Measurements from ENCODE around the gene LOXL1. TPM values are rescaled to one million over a fixed set of nuclear protein-coding genes. Genes with fewer than 3 reads are reported as not detected.
"Not testable (repeated sequence)": the region's sequence is repeated elsewhere in the genome, so short reads cannot be mapped to it uniquely, and the experiment has no call there.

LOXL1 gene
- total RNA-seq, 1 donor from 2014 or later: 5.8 TPM

DNA sequence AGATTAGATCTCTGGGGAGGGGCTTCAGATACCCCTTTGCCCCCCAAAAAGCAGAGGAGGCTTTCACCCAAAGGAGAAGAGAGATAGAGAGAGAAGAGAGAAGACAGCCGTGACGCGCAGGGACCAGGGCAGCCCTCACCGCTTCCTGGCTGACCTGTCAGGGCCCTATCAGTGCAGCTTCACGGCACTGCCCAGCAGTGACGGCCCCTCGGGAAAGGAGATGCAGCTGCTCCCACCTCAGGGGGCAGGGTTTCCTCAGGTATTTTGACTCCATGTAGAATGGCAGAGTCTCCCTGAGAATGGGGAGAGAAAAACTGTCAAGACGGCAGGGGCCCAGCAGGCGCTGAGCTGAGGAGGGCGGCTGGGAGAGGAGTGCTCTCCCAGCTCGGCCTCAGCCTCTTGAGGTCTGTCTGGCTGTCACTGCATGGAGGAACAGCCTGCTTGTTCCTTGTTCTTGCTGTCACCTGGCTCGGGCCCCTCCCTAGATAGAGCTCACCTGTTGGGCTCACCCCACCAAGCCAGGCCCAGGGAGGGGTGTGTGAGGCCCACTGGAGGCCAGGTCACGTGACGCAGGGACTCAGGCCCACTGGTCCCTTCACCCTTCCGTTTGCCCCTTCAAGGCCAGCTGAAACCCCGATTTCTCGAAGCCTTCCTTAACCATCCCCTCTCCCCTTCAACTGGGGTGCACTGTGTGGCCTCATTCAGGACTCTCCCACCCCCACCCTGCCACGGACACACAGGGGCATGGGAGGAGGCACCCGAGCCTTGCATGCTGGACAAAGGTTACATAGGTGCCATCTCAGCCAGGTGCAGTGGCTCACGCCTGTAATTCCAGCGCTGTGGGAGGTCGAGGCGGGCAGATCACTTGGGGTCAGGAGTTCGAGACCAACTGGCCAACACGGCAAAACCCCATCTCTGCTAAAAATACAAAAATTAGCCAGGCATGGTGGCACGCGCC, 28.2 kb downstream of the LOXL1 start:
- ATAC-seq: no peak

- no peak for ATAC-seq
Measured at GRCh38 chr15:73955326-73955725, 29.1 kb downstream of the LOXL1 start.

GRCh38 chr15:73955861-73956742, 29.8 kb downstream of the LOXL1 start:
- no peak for ATAC-seq

DNA sequence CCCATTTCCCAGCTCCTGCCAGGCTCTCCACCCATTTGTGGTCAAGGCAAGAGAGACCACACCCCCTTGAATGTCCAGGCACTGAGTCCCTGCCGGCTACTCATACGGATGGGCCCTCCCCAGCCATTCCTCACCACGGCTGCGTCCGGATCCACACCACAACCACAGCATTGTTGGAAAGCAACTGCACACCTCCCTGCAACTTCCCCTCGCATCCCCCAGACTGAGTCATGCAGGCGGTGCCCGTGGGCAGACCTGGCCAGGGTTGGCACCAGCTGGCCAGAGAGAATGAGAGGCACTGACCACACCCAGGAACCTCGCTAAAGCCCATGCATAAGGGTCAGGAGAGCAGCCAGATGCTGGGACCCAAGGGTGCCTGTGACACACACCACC, 30.5 kb downstream of the LOXL1 start:
- ATAC-seq: peak; percentile 63

DNA sequence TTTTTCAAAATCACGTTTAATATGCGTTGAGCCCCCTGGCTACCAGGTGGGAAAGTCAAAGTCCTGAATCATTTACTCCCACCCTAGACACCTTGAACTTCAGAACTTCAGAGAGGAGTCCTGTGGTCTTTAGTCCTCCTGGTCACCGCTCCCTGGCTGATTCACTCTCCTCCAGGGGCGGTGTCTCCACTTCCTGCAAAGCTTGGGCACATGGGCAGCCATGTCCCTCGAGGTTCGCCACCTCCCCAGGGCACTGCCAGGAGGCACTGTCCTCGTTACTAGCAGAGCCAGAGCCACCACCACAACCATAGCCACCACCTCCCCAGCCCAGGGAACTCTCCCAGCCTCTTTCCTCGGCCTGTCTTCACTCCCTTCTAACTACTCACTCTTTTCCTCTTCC, 31.0 kb downstream of the LOXL1 start:
- no peak for ATAC-seq

- ATAC-seq: no peak
Measured at GRCh38 chr15:73957785-73958184, 31.5 kb downstream of the LOXL1 start.

- no peak for ATAC-seq
Measured at GRCh38 chr15:73959012-73959581, 32.8 kb downstream of the LOXL1 start.

DNA sequence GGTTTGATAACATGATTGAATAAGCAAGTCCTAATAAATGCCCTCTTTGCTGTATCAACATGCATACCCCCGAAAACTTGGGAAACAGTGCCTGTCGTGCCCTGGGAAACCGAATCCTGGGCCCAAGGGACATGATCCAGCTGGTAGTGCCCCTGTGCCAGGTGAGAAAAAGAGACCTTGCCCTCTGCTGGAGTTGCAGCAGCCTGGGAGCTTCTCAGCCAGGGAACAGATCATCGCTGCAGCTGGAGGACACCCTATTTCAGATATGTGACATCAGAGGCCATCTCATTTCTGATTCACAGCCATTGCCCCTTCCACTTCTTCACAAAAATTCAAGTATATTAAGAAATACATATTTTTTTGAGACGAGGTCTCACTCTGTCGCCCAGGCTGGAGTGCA, 33.5 kb downstream of the LOXL1 start:
- ATAC-seq: no peak

GRCh38 chr15:73960472-73961070, 34.3 kb downstream of the LOXL1 start:
- not testable (repeated sequence) for ATAC-seq

DNA sequence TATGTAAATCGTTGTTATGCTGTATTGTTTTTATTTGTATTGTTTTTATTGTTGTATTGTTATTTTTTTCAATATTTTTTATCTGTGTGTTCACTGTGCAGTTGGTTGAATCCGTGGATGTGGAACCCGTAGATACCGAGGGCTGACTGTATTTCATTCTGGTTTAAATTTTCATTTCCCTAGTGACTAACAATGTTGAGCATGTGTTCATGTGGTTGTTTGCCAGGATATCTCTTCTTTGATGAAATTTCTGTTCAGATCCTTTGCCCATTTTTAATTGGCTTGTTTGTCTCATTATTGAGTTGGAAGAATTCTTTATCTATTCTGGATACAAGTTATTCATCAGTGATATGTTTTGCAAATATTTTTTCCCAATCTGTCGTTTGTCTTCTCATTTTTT, 36.2 kb downstream of the LOXL1 start:
- no peak for ATAC-seq

DNA sequence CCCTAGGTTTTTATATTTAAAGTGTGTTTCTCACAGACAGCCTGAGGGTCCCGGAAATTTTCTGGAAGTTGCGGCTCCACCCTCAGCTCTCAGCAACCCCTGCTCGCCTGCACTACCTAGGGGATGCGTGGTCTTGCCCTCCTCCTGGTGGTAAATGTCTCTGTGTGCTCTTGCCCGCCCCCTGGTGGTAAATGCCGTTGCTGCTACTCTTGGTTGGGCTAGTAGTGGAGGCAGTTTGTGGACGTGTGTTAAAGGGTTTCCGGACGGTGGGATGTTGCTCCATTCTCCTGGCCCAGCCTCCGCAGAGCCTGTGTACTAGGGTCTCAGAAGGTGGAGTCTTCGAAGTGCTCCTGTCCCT, 38.5 kb downstream of the LOXL1 start:
- peak; percentile 89 for ATAC-seq

- no peak for ATAC-seq
Measured at GRCh38 chr15:73965094-73965757, 39.0 kb downstream of the LOXL1 start.

DNA sequence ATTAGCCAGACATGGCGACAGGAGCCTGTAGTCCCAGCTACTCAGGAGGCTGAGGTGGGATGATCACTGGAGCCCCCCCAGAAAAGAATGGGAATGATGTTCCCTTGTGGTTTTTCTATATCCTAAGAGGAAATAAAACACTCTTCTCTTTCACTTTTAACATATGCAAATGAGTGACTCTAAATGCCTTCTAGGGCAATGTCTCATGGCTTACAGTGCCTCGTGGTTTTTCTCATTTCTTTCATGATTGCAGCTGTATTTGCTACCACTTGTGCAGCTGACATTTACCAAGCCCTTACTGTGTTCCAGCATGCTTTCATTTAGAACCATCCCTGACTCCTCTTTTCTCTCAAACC, 39.5 kb downstream of the LOXL1 start:
- ATAC-seq: peak; percentile 53

DNA sequence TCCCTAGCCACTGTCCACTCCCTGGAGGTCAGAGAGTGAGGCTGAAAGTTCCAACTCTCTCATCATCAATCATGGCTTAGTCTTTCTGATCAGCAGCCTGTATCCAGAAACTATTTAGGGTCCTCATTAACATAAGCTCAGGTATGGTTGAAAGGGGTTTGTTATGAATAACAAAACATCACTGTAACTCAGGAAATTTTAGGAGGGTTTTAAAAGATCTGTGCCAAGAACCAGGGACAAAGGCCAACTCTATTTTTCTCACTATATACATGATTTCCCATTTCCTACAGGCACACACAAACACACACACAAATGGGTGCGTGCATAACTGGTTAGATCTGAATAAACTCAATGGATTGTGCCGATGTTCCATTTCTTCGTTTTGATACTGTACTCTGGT, 42.2 kb downstream of the LOXL1 start:
- no peak for ATAC-seq

DNA sequence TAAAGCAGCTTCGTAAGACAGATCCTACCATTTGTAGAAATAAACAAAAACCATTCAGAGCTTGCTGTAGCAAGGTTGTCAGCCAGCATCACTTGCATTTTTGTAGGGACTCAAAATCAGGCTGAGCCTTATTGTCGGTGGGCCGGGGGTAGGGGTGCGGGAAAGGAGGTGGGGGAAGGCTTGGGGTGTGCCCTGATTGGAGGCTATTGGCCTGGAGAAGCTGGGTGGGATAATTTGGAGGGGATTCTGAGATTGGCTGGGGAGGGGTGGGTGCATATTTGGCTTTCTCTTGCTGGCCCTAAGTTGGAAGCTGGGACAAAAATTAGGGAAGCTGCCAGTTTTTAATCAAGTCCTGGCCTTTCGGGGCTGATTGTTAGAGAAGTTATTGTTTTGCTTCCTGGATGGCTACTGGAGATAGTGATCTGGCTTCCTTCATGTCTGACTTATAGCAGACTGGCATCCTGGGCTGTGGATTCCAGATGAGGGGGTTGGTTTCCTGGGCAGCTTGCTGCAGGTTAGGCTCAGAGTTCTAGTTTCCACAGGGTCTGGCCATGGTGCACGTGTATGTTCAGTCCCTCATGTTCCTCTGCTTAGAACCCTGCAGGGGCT, 43.0 kb downstream of the LOXL1 start:
- no peak for ATAC-seq

DNA sequence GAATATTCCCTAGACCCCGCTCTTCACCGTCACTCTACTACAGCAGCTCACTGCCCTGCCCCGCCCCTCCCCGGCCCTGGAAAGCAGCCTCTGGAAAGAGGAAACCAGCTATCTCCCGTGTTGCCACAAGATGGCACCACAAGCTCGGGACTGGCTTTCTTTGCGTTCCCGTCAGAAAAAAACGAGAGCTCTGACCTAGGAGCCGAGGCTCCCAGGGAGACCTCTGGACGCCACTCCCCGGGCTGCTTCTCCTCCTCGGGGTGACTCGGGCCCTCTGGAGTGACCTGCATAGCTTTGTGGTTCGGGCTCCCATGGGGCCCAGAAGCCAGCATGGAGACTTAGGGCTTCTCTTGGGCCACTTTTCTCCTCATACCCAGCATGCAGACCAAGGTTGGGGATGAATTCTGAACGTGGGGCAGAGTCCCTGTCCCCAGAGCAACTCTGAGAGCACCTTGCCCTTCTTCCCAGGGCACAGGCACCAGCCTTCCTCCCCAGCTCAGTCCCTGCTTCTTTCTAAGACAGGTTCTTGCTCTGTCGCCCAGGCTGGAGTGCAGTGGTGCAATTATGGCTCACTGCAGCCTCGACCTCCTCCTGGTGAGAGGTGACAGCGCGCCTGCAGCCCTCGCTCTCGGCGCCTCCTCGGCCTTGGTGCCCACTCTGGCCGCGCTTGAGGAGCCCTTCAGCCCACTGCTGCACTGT, 46.9 kb downstream of the LOXL1 start:
- peak; percentile 86 for ATAC-seq

GRCh38 chr15:73973683-73974200, 47.5 kb downstream of the LOXL1 start:
- ATAC-seq: not testable (repeated sequence)

GRCh38 chr15:73975440-73976125, 49.3 kb downstream of the LOXL1 start:
- ATAC-seq: not testable (repeated sequence)

DNA sequence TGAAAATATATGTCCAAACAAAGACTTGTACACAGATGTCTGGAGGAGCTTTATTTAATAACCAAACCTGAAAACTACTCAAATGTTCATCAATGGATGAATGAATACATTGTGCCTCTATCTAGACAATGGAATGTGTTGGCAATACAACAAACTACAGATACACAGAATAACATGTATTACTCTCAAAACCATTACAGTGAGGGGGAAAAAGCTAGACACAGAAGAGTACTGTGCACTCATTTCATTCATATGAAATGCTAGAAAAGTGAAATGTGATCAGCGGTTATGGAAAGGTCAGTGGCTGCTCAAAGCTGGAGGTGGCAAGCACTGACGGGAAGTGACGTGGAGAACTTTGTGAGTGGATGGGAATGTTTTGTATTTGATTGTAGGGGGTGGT, 52.6 kb downstream of the LOXL1 start:
- ATAC-seq: no peak

DNA sequence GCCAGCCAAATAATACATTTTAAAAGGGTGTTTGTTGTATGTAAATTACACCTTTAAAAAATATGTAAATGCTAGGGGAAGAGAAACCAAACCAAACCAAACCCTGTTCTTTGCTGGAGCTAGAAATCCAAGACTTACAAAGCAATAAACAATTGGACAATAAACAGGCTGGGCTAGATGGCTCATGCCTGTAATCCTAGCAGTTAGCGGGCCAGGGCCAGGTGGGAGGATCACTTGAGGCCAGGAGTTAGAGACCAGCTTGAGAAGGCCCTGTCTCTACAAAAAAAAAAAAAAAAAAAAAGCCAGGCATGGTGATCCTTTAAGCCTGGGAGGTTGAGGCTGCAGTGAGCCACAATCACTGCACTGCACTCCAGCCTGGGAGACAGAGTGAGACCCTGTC, 53.4 kb downstream of the LOXL1 start:
- ATAC-seq: no peak
